ENCODE data around the gene TUBA4B.
"Not testable (repeated sequence)": the region's sequence is repeated elsewhere in the genome, so short reads cannot be mapped to it uniquely, and the experiment has no call there.

The TUBA4B gene

GRCh38 chr2:219309278-219309677 lies 56.2 kb downstream of the TUBA4B start, which contains the start of gene PTPRN:
TSS of gene PTPRN (minus strand) at chr2:219309401. CDS start at chr2:219309332, 69 bp downstream.
- in situ Hi-C loops (cut with HindIII; ENCODE audit: low sequenced_read_pairs), result no loop called here

DNA sequence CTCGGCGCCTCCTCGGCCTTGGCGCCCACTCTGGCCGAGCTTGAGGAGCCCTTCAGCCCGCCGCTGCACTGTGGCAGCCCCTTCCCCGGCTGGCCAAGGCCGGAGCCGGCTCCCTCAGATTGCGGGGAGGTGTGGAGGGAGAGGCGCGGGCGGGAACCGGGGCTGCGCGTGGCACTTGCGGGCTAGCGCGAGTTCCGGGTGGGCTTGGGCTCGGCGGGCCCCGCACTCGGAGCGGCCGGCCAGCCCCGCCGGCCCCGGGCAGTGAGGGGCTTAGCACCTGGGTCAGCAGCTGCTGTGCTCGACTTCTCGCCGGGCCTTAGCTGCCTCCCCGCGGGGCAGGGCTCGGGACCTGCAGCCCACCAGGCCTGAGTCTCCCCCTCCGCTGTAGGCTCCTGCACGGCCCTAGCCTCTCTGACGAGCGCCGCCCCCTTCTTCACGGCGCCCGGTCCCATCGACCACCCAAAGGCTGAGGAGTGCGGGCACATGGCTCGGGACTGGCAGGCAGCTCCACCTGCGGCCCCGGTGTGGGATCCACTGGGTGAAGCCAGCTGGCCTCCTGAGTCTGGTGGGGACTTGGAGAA lies 59.7 kb downstream of the TUBA4B start:
- in situ Hi-C loops (cut with HindIII; ENCODE audit: low sequenced_read_pairs), result not testable (repeated sequence)

DNA sequence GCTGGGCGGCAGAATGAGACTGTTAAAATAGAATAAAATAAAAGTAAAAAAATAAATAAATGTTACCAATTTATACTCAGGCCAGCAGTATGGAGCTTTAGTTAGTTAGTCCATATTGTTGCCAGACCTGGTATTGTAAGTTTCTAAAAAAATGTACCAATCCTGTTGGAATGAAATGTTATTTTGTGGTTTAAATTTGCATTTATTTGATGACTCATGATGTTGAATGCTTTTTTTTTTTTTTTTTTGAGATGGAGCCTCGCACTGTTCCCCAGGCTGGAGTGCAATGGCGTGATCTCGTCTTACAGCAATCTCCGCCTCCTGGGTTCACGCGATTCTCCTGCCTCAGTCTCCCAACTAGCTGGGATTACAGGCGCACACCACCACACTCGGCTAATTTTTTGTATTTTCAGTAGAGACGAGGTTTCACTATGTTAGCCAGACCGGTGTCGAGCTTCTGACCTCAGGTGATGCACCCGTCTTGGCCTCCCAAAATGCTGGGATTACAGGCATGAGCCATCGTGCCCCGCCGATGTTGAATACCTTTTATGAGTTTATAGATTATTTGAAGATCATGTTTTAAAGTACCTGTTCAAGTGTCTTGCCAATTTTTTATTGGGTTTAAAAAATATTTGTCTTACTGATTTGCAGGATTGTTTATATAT lies 61.9 kb downstream of the TUBA4B start:
- in situ Hi-C loops (cut with HindIII; ENCODE audit: low sequenced_read_pairs), result no loop called here
